Measurements from ENCODE around the gene NSRP1.

Gene NSRP1

GRCh38 chr17:30219833-30220232 is 103.2 kb downstream of the NSRP1 start:
- no peaks in the 10 kb centered on the region for H4K20me1 ChIP-seq (ENCODE audit: insufficient read depth, low read length, poor library complexity, severe bottlenecking)

GRCh38 chr17:30220414-30220813 is 103.8 kb downstream of the NSRP1 start:
- Histone ChIP-seq H3K79me2 (ENCODE audit: insufficient read depth, low read length) (no peaks in the 10 kb centered on the region), H2AFZ (ENCODE audit: low read length) (no peak overlapping the region), H3F3A (ENCODE audit: low read depth) (no peaks in the 10 kb centered on the region), H3K4me2 (ENCODE audit: low read depth, low read length, poor library complexity, severe bottlenecking) (no peak overlapping the region), H4K20me1 (ENCODE audit: insufficient read depth, low read length, poor library complexity, severe bottlenecking) (no peaks in the 10 kb centered on the region), H3K9ac (ENCODE audit: low read depth, low read length, poor library complexity, severe bottlenecking) (no peak overlapping the region), H3K36me3 (ENCODE audit: insufficient read depth, low read length) (no peaks in the 10 kb centered on the region), H3K4me3 (ENCODE audit: low read length, poor library complexity, severe bottlenecking) (no peak overlapping the region), H3K4me1 (ENCODE audit: insufficient read depth, low read length, poor library complexity, severe bottlenecking) (no peaks in the 10 kb centered on the region), H3K27me3 (ENCODE audit: insufficient read depth, low read length, poor library complexity, severe bottlenecking) (no peaks in the 10 kb centered on the region), H3K9me2 (replicated peaks; ENCODE audit: low read depth, low read length) (no peaks in the 10 kb centered on the region), H3K9me3 (ENCODE audit: insufficient read depth, low read depth, low read length) (no peaks in the 10 kb centered on the region)
- TF ChIP-seq EZH2phosphoT487 (IDR thresholded peaks at IDR 0.05; ENCODE audit: borderline replicate concordance): no peak
- no peak for TF ChIP-seq CTCF (conservative IDR thresholded peaks at IDR 0.05; ENCODE audit: low read length)

More at GRCh38 chr17:30219833-30220232, 103.2 kb downstream of the NSRP1 start:
- Histone ChIP-seq H3K4me2 (ENCODE audit: low read depth, low read length, poor library complexity, severe bottlenecking) (no peak overlapping the region), H3F3A (ENCODE audit: low read depth) (no peaks in the 10 kb centered on the region), H2AFZ (ENCODE audit: low read length) (no peak overlapping the region), H3K36me3 (ENCODE audit: insufficient read depth, low read length) (no peaks in the 10 kb centered on the region), H3K27me3 (ENCODE audit: insufficient read depth, low read length, poor library complexity, severe bottlenecking) (no peaks in the 10 kb centered on the region), H3K9ac (ENCODE audit: low read depth, low read length, poor library complexity, severe bottlenecking) (no peak overlapping the region), H3K79me2 (ENCODE audit: insufficient read depth, low read length) (no peaks in the 10 kb centered on the region), H3K9me2 (replicated peaks; ENCODE audit: low read depth, low read length) (no peaks in the 10 kb centered on the region), H3K4me3 (ENCODE audit: low read length, poor library complexity, severe bottlenecking) (no peak overlapping the region), H3K9me3 (ENCODE audit: insufficient read depth, low read depth, low read length) (no peaks in the 10 kb centered on the region), H3K4me1 (ENCODE audit: insufficient read depth, low read length, poor library complexity, severe bottlenecking) (no peaks in the 10 kb centered on the region)
- TF ChIP-seq EZH2phosphoT487 (IDR thresholded peaks at IDR 0.05; ENCODE audit: borderline replicate concordance) (no peak), CTCF (conservative IDR thresholded peaks at IDR 0.05; ENCODE audit: low read length) (no peak)

GRCh38 chr17:30221346-30221745 is 104.7 kb downstream of the NSRP1 start:
- Histone ChIP-seq H2AFZ (ENCODE audit: low read length) (no peak overlapping the region), H3K27me3 (ENCODE audit: insufficient read depth, low read length, poor library complexity, severe bottlenecking) (no peaks in the 10 kb centered on the region), H3K9me3 (ENCODE audit: insufficient read depth, low read depth, low read length) (no peaks in the 10 kb centered on the region), H3K79me2 (ENCODE audit: insufficient read depth, low read length) (no peaks in the 10 kb centered on the region), H3F3A (ENCODE audit: low read depth) (no peaks in the 10 kb centered on the region), H3K4me1 (ENCODE audit: insufficient read depth, low read length, poor library complexity, severe bottlenecking) (no peaks in the 10 kb centered on the region), H3K4me3 (ENCODE audit: low read length, poor library complexity, severe bottlenecking) (no peak overlapping the region), H3K9ac (ENCODE audit: low read depth, low read length, poor library complexity, severe bottlenecking) (no peak overlapping the region), H3K36me3 (ENCODE audit: insufficient read depth, low read length) (no peaks in the 10 kb centered on the region), H4K20me1 (ENCODE audit: insufficient read depth, low read length, poor library complexity, severe bottlenecking) (no peaks in the 10 kb centered on the region), H3K4me2 (ENCODE audit: low read depth, low read length, poor library complexity, severe bottlenecking) (no peak overlapping the region), H3K9me2 (replicated peaks; ENCODE audit: low read depth, low read length) (no peaks in the 10 kb centered on the region)
- TF ChIP-seq EZH2phosphoT487 (IDR thresholded peaks at IDR 0.05; ENCODE audit: borderline replicate concordance) (no peak), CTCF (conservative IDR thresholded peaks at IDR 0.05; ENCODE audit: low read length) (no peak)

All from Loucy (cell line).